Body of pancreas (tissue), 4 donors: ENCODE results near the gene PRPSAP2.

Source experiments
- CTCF ChIP-seq, 7 experiments: fragments of 450-650 bp in 4 of 7; fragments of 200-600 bp in 3 of 7; sonication (generic) in 3 of 7; IDR thresholded peaks; one replicate each; pipeline ENCODE4 v1.5.1; 2016 to 2019; ENCODE audit warnings: antibody characterized with exemption in 7 of 7
- POLR2A ChIP-seq, 3 donors: fragments of 450-650 bp; IDR thresholded peaks; one replicate each; pipeline ENCODE4 v1.6.1; 2016; ENCODE audit warnings: antibody characterized with exemption in 3 of 3, mild to moderate bottlenecking in 2 of 3

DNA sequence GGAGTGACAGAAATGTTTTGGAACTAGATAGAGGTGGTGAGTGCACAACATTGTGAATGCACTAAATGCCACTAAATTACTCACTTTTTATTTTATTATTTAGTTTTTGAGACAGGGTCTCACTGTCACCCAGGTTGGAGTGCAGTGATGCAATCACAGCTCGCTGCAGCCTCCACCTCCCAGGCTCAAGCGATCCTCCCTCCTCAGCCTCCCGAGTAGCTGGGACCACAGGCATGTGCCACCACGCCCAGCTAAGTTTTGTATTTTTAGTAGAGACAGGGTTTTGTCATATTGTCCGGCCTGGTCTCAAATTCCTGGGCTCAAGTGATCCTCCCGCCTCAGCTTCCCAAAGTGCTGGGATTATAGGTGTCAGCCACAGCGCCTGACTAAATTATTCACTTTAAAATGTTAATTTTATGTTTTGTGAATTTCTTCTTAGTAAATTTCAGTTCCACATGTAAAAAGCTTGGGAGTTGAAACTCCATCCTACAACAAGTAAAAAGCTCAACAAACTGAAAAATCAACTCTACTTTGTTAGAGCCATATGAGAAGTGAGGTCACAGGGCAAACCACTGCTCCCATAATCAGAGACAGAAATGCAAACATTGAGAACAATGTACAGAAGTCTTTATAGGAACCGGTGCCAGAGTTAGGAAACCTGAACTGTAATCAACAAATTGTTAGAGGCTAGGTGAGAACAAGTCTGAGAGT is 80.2 kb downstream of the PRPSAP2 start:
- TF ChIP-seq CTCF (IDR thresholded peaks at IDR 0.05) (no peak), POLR2A (IDR thresholded peaks at IDR 0.05) (no peak)
